Astrocyte (in vitro differentiated cells and primary cell): ENCODE data around the gene N4BP2.

ENCODE experiments used
- EZH2 ChIP-seq: IDR thresholded peaks from 2 replicates; pipeline ENCODE4 v1.6.1; 2012; ENCODE audit warnings: mild to moderate bottlenecking, low read length, inconsistent platforms; ENCODE audit not compliant: insufficient read depth
- TF ChIP-seq, protein P1 (sequence below): IDR thresholded peaks from 2 replicates; pipeline ENCODE4 v1.5.1; 2011; ENCODE audit warnings: low read depth, mild to moderate bottlenecking, inconsistent platforms, low read length, moderate library complexity; ENCODE audit not compliant: insufficient read depth

DNA sequence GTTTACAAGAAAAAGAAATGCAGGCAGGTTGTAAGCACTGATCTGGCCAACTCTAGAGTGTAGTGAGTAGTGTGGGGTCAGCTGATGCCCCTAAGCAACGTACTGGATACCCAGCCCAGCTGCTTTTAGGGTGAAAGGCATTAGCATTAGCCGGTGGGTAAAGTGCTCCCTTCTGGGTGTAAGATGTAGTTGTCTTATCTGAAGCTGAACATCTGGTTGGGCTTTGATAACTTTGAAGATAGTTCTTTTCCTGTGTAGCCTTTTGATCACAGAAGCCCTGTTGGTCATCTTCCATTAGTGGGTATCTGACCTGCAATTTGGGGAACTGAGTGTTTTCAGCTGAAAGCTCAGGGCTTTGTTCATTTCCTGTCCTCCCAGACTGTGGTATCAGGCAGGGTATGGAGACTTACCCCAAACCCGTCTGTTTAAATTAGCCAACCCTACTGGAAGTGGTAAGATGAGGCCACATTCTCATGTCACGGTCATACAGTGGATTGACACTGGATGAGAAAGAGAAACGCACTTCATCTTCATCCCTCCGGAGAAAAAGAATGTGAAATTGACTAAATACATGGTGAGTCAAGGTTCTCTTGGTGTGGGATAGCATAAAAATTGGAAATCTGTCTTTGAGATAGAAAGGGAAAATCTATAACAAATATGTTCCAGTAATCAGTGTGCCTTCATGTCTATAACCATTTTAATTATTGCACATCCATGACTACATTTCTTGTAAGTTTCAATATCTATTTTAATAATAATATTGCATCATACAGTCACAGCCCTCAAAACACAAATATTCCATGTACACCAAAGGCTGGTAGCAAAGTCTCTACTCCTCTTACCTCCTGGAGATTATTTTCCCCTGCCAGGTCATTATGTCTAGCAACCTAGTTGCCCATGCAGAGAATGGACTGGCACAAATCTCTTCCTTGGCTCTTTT, 148.9 kb downstream of the N4BP2 start:
- TF ChIP-seq, protein P1, sequence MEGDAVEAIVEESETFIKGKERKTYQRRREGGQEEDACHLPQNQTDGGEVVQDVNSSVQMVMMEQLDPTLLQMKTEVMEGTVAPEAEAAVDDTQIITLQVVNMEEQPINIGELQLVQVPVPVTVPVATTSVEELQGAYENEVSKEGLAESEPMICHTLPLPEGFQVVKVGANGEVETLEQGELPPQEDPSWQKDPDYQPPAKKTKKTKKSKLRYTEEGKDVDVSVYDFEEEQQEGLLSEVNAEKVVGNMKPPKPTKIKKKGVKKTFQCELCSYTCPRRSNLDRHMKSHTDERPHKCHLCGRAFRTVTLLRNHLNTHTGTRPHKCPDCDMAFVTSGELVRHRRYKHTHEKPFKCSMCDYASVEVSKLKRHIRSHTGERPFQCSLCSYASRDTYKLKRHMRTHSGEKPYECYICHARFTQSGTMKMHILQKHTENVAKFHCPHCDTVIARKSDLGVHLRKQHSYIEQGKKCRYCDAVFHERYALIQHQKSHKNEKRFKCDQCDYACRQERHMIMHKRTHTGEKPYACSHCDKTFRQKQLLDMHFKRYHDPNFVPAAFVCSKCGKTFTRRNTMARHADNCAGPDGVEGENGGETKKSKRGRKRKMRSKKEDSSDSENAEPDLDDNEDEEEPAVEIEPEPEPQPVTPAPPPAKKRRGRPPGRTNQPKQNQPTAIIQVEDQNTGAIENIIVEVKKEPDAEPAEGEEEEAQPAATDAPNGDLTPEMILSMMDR, result no peak
- TF ChIP-seq EZH2, result no peak
